Caco-2 (cell line): Measurements from ENCODE around the gene TSSK1B. TPM values are rescaled to one million over a fixed set of nuclear protein-coding genes. Genes with fewer than 3 reads are reported as not detected.

Experiments used
- BruUV-seq: library from RNA; stranded (reverse); fragments of 400-500 nt; replicated peaks from 2 replicates; lab custom pipeline; 2021; lab: Mats Ljungman, UMichigan
- CTCF ChIA-PET: fragments of 300-600 bp; sonication (Branson Sonifier 250); formaldehyde crosslinking; loops from one replicate; lab custom pipeline; 2022; ENCODE audit warnings: antibody characterized with exemption; lab: Charles Lee
- POLR2A ChIA-PET: fragments of 300-600 bp; sonication (Branson Sonifier 250); formaldehyde crosslinking; loops from one replicate; lab custom pipeline; 2022; ENCODE audit warnings: antibody characterized with exemption; lab: Charles Lee
- DNase-seq, 2 experiments: peaks; one replicate each; pipeline versions ENCODE4 v3.0.0 to v3.0.0-alpha.2; 2020 to 2022
- H3K27me3 ChIP-seq: replicated peaks from 2 replicates; pipeline ENCODE4 v1.6.0; 2011; ENCODE audit warnings: low read length; ENCODE audit not compliant: control insufficient read depth, insufficient read depth
- H3K36me3 ChIP-seq: 2 replicates; pipeline ENCODE4 v1.5.1; 2011; ENCODE audit warnings: low read length; ENCODE audit not compliant: control insufficient read depth, insufficient read depth
- H3K4me1 ChIP-seq: fragments of 250-450 bp; sonication (Bioruptor Pico); 2 replicates; pipeline ENCODE4 v1.5.1; 2020; ENCODE audit warnings: mild to moderate bottlenecking
- H3K4me3 ChIP-seq: 2 replicates; pipeline ENCODE4 v1.5.1; 2011; ENCODE audit warnings: low read depth, mild to moderate bottlenecking, control low read depth, low read length
- H3K9me3 ChIP-seq: fragments of 250-450 bp; sonication (Bioruptor Pico); 2 replicates; pipeline ENCODE4 v1.5.1; 2020; ENCODE audit warnings: mild to moderate bottlenecking, moderate library complexity
- H3K27ac Mint-ChIP-seq: one replicate; pipeline ENCODE4 v1.8.0; 2022; ENCODE audit warnings: mixed read lengths; ENCODE audit not compliant: unreplicated experiment
- H3K27me3 Mint-ChIP-seq: one replicate; pipeline ENCODE4 v1.8.0; 2022; ENCODE audit warnings: mixed read lengths; ENCODE audit not compliant: insufficient read depth, unreplicated experiment
- H3K36me3 Mint-ChIP-seq: one replicate; pipeline ENCODE4 v1.8.0; 2022; ENCODE audit warnings: mild to moderate bottlenecking, mixed read lengths; ENCODE audit not compliant: insufficient read depth, unreplicated experiment
- H3K4me1 Mint-ChIP-seq: one replicate; pipeline ENCODE4 v1.8.0; 2022; ENCODE audit warnings: low read depth, mixed read lengths; ENCODE audit not compliant: unreplicated experiment
- H3K4me3 Mint-ChIP-seq: one replicate; pipeline ENCODE4 v1.8.0; 2022; ENCODE audit warnings: mild to moderate bottlenecking, moderate library complexity, mixed read lengths; ENCODE audit not compliant: unreplicated experiment
- H3K9me3 Mint-ChIP-seq: one replicate; pipeline ENCODE4 v1.8.0; 2022; ENCODE audit warnings: mixed read lengths; ENCODE audit not compliant: unreplicated experiment
- intact Hi-C: fragments of 100-400 bp; cut with micrococcal nuclease; formaldehyde crosslinking; loops from one replicate; pipeline ENCODE4 v1.10.0; 2022; ENCODE audit not compliant: unreplicated experiment
- total RNA-seq: library from RNA; stranded (reverse); gene quantifications from 2 replicates; pipeline ENCODE4 v1.2.3, GENCODE V29; 2022
- TF ChIP-seq, protein P1 (sequence below), 2 experiments: fragments of 200-600 bp in 1 of 2; IDR thresholded peaks; 1 replicate in 1 of 2; 2 replicates in 1 of 2; pipeline versions ENCODE4 v1.5.1 to v1.8.0; 2011 to 2022; ENCODE audit warnings: antibody characterized with exemption in 1 of 2, control low read depth in 1 of 2, inconsistent platforms in 1 of 2, low read depth in 1 of 2, low read length in 1 of 2, mild to moderate bottlenecking in 1 of 2, moderate library complexity in 1 of 2; ENCODE audit not compliant: insufficient read depth in 1 of 2, severe bottlenecking in 1 of 2, unreplicated experiment in 1 of 2

The TSSK1B gene
- total RNA-seq, 1 experiment from 2014 or later: not detected

- H3K4me3 Mint-ChIP-seq: no peak overlapping the region
- BruUV-seq: no TSS peak
- no peaks in the 10 kb centered on the region for H3K4me1 Mint-ChIP-seq
- intact Hi-C loops: no loop called here
- no peaks in the 10 kb centered on the region for H3K36me3 Mint-ChIP-seq
- H3K4me1 ChIP-seq: no peaks in the 10 kb centered on the region
- no peak overlapping the region for H3K4me3 ChIP-seq
- no peak for DNase-seq
- no peaks in the 10 kb centered on the region for H3K9me3 ChIP-seq
- ChIA-PET POLR2A (no interaction called here), CTCF (no interaction called here)
- TF ChIP-seq, protein P1, sequence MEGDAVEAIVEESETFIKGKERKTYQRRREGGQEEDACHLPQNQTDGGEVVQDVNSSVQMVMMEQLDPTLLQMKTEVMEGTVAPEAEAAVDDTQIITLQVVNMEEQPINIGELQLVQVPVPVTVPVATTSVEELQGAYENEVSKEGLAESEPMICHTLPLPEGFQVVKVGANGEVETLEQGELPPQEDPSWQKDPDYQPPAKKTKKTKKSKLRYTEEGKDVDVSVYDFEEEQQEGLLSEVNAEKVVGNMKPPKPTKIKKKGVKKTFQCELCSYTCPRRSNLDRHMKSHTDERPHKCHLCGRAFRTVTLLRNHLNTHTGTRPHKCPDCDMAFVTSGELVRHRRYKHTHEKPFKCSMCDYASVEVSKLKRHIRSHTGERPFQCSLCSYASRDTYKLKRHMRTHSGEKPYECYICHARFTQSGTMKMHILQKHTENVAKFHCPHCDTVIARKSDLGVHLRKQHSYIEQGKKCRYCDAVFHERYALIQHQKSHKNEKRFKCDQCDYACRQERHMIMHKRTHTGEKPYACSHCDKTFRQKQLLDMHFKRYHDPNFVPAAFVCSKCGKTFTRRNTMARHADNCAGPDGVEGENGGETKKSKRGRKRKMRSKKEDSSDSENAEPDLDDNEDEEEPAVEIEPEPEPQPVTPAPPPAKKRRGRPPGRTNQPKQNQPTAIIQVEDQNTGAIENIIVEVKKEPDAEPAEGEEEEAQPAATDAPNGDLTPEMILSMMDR (IDR thresholded peaks at IDR 0.05; ENCODE audit: insufficient read depth in 1 of 2, low read depth in 1 of 2, low read length in 1 of 2, severe bottlenecking in 1 of 2, unreplicated experiment in 1 of 2): no peak
- H3K27ac Mint-ChIP-seq: no peak overlapping the region
- peaks cover 3% of the 10 kb centered on the region for H3K27me3 Mint-ChIP-seq
- no peaks in the 10 kb centered on the region for H3K36me3 ChIP-seq
- no peaks in the 10 kb centered on the region; the same call in 1 of the 2 replicates for H3K27me3 ChIP-seq
- H3K9me3 Mint-ChIP-seq: no peaks in the 10 kb centered on the region
Measured at GRCh38 chr5:113425909-113426308, 8.9 kb downstream of the TSSK1B start.

DNA sequence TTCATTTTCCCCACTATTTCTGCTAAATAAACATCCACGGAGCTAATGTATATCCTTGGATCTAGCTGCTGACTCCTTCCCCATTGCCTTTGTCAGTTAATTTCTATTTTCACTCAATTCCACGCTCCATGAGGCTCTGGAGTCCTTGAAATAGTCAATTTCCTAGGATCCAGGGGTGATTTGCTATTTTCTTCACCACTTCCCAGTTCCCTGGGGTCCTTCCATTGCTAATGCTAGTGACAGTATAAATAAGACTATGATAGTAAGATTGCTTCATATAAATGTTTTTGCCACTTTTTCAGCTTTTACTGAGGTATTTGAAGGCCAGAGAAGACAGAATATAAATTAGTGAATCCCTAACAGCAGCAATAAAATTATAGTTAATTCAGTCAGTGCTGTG lies 13.1 kb downstream of the TSSK1B start:
- intact Hi-C loops: no loop called here
- H3K27me3 Mint-ChIP-seq: peaks cover 3% of the 10 kb centered on the region
- no peaks in the 10 kb centered on the region for H3K9me3 Mint-ChIP-seq
- no peaks in the 10 kb centered on the region for H3K36me3 Mint-ChIP-seq
- no TSS peak for BruUV-seq
- H3K4me1 Mint-ChIP-seq: no peaks in the 10 kb centered on the region
- Histone ChIP-seq H3K36me3 (no peaks in the 10 kb centered on the region), H3K9me3 (no peaks in the 10 kb centered on the region), H3K4me3 (no peak overlapping the region), H3K27me3 (no peaks in the 10 kb centered on the region; the same call in 1 of the 2 replicates), H3K4me1 (no peaks in the 10 kb centered on the region)
- no peak for DNase-seq
- TF ChIP-seq, protein P1 (IDR thresholded peaks at IDR 0.05; ENCODE audit: insufficient read depth in 1 of 2, low read depth in 1 of 2, low read length in 1 of 2, severe bottlenecking in 1 of 2, unreplicated experiment in 1 of 2): no peak
- H3K4me3 Mint-ChIP-seq: no peak overlapping the region
- ChIA-PET CTCF (no interaction called here), POLR2A (no interaction called here)
- H3K27ac Mint-ChIP-seq: no peak overlapping the region

DNA sequence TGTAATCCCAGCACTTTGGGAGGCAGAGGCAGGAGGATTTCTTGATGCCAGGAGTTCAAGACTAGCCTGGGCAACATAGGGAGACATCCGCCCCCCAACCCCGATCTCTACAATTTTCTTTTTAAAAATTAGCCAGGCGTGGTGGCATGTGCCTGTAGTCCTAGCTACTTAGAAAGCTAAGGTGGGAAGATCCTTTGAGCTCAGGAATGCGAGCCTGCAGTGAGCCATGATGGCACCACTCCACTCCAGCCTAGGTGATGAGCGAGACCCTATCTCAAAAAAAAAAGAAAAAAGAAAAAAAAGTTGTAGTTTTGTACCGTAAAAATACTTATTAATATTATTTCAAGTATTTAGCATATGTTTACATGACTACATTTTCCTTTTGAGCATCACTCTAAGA lies 29.3 kb downstream of the TSSK1B start:
- Mint-ChIP-seq H3K4me1 (no peaks in the 10 kb centered on the region), H3K36me3 (no peaks in the 10 kb centered on the region), H3K27ac (no peak overlapping the region), H3K4me3 (no peak overlapping the region), H3K9me3 (no peaks in the 10 kb centered on the region), H3K27me3 (peaks cover 11% of the 10 kb centered on the region)
- no TSS peak for BruUV-seq
- no peak for DNase-seq
- Histone ChIP-seq H3K27me3 (no peaks in the 10 kb centered on the region), H3K36me3 (no peaks in the 10 kb centered on the region), H3K4me1 (no peaks in the 10 kb centered on the region), H3K9me3 (peaks cover under 1% of the 10 kb centered on the region; the same call in 1 of the 2 replicates), H3K4me3 (no peak overlapping the region)
- TF ChIP-seq, protein P1 (IDR thresholded peaks at IDR 0.05; ENCODE audit: insufficient read depth in 1 of 2, low read depth in 1 of 2, low read length in 1 of 2, severe bottlenecking in 1 of 2, unreplicated experiment in 1 of 2): no peak
- intact Hi-C loops: no loop called here
- POLR2A ChIA-PET: no interaction called here
- CTCF ChIA-PET: no interaction called here
